NCI-H226 (cell line): ENCODE results near the gene CDC42EP1.
A peak's percentile ranks its signal among the peaks of the same experiment; 100 is the strongest.
"Not testable (repeated sequence)": the region's sequence is repeated elsewhere in the genome, so short reads cannot be mapped to it uniquely, and the experiment has no call there.

Source experiments
- DNase-seq: peaks from one replicate; pipeline ENCODE4 v3.0.0-alpha.2; 2015

CDC42EP1 gene

GRCh38 chr22:37534445-37534844, 25.8 kb upstream of the CDC42EP1 start:
- DNase-seq = no peak

GRCh38 chr22:37535159-37535558, 25.1 kb upstream of the CDC42EP1 start:
- no peak for DNase-seq

- DNase-seq = peak; percentile 63
These were observed 21.5 kb upstream of the CDC42EP1 start for GRCh38 chr22:37538590-37539357.

GRCh38 chr22:37539790-37540189, 20.5 kb upstream of the CDC42EP1 start:
- DNase-seq = not testable (repeated sequence)

- DNase-seq = not testable (repeated sequence)
These were observed 17.9 kb upstream of the CDC42EP1 start for GRCh38 chr22:37542416-37542815.

- no peak for DNase-seq
These were observed 17.3 kb upstream of the CDC42EP1 start for GRCh38 chr22:37542959-37543358.

- peak; percentile 28 for DNase-seq
These were observed 15.2 kb upstream of the CDC42EP1 start for GRCh38 chr22:37544955-37545702.

- DNase-seq = peak; percentile 91
These were observed 14.4 kb upstream of the CDC42EP1 start for GRCh38 chr22:37545703-37546436.

GRCh38 chr22:37546437-37547250, 13.6 kb upstream of the CDC42EP1 start:
- DNase-seq = peak; percentile 78

GRCh38 chr22:37547251-37547741, 13.0 kb upstream of the CDC42EP1 start:
- no peak for DNase-seq

GRCh38 chr22:37549704-37550059, 10.6 kb upstream of the CDC42EP1 start:
- DNase-seq = peak; percentile 81

- DNase-seq = not testable (repeated sequence)
These were observed 9.4 kb upstream of the CDC42EP1 start for GRCh38 chr22:37550921-37551320.

- no peak for DNase-seq
These were observed 8.3 kb upstream of the CDC42EP1 start for GRCh38 chr22:37551981-37552380.

GRCh38 chr22:37552524-37553163, 7.6 kb upstream of the CDC42EP1 start:
- peak; percentile 65 for DNase-seq

- DNase-seq = no peak
These were observed 6.6 kb upstream of the CDC42EP1 start for GRCh38 chr22:37553725-37554124.

GRCh38 chr22:37555029-37555428, 5.3 kb upstream of the CDC42EP1 start:
- no peak for DNase-seq

GRCh38 chr22:37556710-37557109, 3.6 kb upstream of the CDC42EP1 start:
- DNase-seq = no peak

- DNase-seq = no peak
These were observed 2.8 kb upstream of the CDC42EP1 start for GRCh38 chr22:37557321-37558001.

GRCh38 chr22:37558815-37559214, 1.5 kb upstream of the CDC42EP1 start:
- DNase-seq = no peak

- no peak for DNase-seq
These were observed 769 bp upstream of the CDC42EP1 start for GRCh38 chr22:37559521-37559900.

- peak; percentile 39 for DNase-seq
These were observed 430 bp downstream of the CDC42EP1 start for GRCh38 chr22:37560608-37561211.
